T-cell (primary cell): ENCODE measurements around the gene SCTR. TPM values are rescaled to one million over a fixed set of nuclear protein-coding genes. Genes with fewer than 3 reads are reported as not detected.
A peak's percentile ranks its signal among the peaks of the same experiment; 100 is the strongest.

Experiments used
- ATAC-seq, 4 experiments: fragments of 200-7000 bp in 3 of 4; fragments of 150-1000 bp in 1 of 4; cut with Tn5 transposase; replicated peaks in 1 of 4; 1 replicate in 3 of 4; 2 replicates in 1 of 4; pipeline ENCODE4 v1.10.0; 2021; ENCODE audit warnings: moderate library complexity in 3 of 4, mild to moderate bottlenecking in 2 of 4, moderate number of reproducible peaks in 1 of 4
- CTCF ChIA-PET, 2 donors: fragments of 300-600 bp; sonication (Branson Sonifier 250); formaldehyde crosslinking; loops; one replicate each; lab custom pipeline; 2022; ENCODE audit warnings: antibody characterized with exemption in 2 of 2; lab: Charles Lee
- POLR2A ChIA-PET, 2 donors: fragments of 300-600 bp; sonication (Branson Sonifier 250); formaldehyde crosslinking; loops; one replicate each; lab custom pipeline; 2022; ENCODE audit warnings: antibody characterized with exemption in 2 of 2; lab: Charles Lee
- DNase-seq, 35 experiments: peaks; one replicate each; pipeline versions ENCODE4 v3.0.0 to v3.0.0-alpha.2; 2013 to 2023
- H3K27ac ChIP-seq: one replicate; pipeline ENCODE4 v1.5.1; 2013; ENCODE audit warnings: low read length
- H3K27me3 ChIP-seq, 2 experiments: replicated peaks in 1 of 2; 1 replicate in 1 of 2; 2 replicates in 1 of 2; pipeline versions ENCODE4 v1.6.1 to v1.7.0; 2013; ENCODE audit warnings: low read length in 1 of 2, mixed read lengths in 1 of 2; ENCODE audit not compliant: control insufficient read depth in 2 of 2, insufficient read depth in 2 of 2; ENCODE audit errors: extremely low read depth in 1 of 2
- H3K36me3 ChIP-seq, 2 donors: 1 replicate in 1 of 2; 2 replicates in 1 of 2; pipeline versions ENCODE4 v1.6.1 to v1.7.0; 2013; ENCODE audit warnings: low read length in 1 of 2; ENCODE audit not compliant: control insufficient read depth in 2 of 2, insufficient read depth in 1 of 2; ENCODE audit errors: extremely low read depth in 1 of 2
- H3K4me1 ChIP-seq, 2 experiments: 1 replicate in 1 of 2; 2 replicates in 1 of 2; pipeline versions ENCODE4 v1.6.1 to v1.7.0; 2013; ENCODE audit warnings: low read length in 2 of 2, mixed read lengths in 1 of 2; ENCODE audit not compliant: insufficient read depth in 2 of 2, control insufficient read depth in 1 of 2; ENCODE audit errors: extremely low read depth in 1 of 2
- H3K4me3 ChIP-seq, 2 donors: 1 replicate in 1 of 2; 2 replicates in 1 of 2; pipeline versions ENCODE4 v1.5.1 to v1.7.0; 2013; ENCODE audit warnings: mild to moderate bottlenecking in 2 of 2, low read length in 1 of 2, moderate library complexity in 1 of 2; ENCODE audit not compliant: control insufficient read depth in 1 of 2; ENCODE audit errors: extremely low read depth in 1 of 2
- H3K9me3 ChIP-seq: 2 replicates; pipeline ENCODE4 v1.7.0; 2013
- H3K27ac Mint-ChIP-seq, 2 donors: one replicate each; pipeline ENCODE4 v1.8.0; 2020 to 2021; ENCODE audit warnings: mild to moderate bottlenecking in 2 of 2, mixed read lengths in 2 of 2
- H3K27me3 Mint-ChIP-seq, 2 donors: one replicate each; pipeline ENCODE4 v1.8.0; 2021 to 2022; ENCODE audit warnings: mixed read lengths in 2 of 2
- H3K36me3 Mint-ChIP-seq: one replicate; pipeline ENCODE4 v1.8.0; 2021; ENCODE audit warnings: mixed read lengths
- H3K4me1 Mint-ChIP-seq, 3 donors: one replicate each; pipeline ENCODE4 v1.8.0; 2020 to 2022; ENCODE audit warnings: mixed read lengths in 3 of 3, mild to moderate bottlenecking in 1 of 3
- H3K4me3 Mint-ChIP-seq, 3 donors: one replicate each; pipeline ENCODE4 v1.8.0; 2020 to 2022; ENCODE audit warnings: mild to moderate bottlenecking in 3 of 3, mixed read lengths in 3 of 3, moderate library complexity in 3 of 3
- H3K9me3 Mint-ChIP-seq, 3 donors: one replicate each; pipeline ENCODE4 v1.8.0; 2020 to 2022; ENCODE audit warnings: mixed read lengths in 3 of 3
- WGBS: methylation state at CpG from one replicate; pipeline ENCODE4 v1.1.5; 2013; ENCODE audit warnings: missing lambda C conversion rate; ENCODE audit not compliant: insufficient coverage; 5-methylcytosine and 5-hydroxymethylcytosine counted together
- total RNA-seq, 35 experiments: library from RNA in 6 of 35; stranded (reverse) in 6 of 35; fragments of 120-200 nt in 1 of 35; gene quantifications; one replicate each; pipeline versions ENCODE4 v1.2.1 to v1.2.4 and lab custom pipeline; 2013 to 2026

SCTR gene
- total RNA-seq, 5 donors from 2014 or later (not counting 1 experiment from before 2014, with no cell fraction given), result not detected

DNA sequence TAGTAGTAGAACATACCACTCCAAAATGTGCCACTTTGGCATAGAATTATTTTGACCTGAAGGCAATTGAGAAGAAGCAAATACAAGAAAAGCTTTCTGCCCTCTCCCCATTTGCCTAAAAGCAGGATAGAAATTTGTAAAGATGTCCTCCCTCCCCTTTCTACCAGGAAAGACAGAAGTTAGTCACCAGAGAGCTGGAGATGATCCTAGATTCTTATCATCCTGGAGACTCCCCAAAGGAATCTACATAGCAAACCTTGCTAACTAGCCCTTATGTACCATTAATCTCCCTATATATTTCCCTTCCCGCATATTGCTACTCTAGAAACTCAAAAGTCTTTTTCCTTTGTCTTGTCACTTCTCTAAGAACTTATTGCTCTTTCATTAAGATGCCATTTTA is 105.2 kb downstream of the SCTR start:
- ChIA-PET CTCF (interaction anchor here in 1 of 2 donors (0.5 kb wide), 1 partner anchor 314 kb away, joined by 3 read pairs; no protein-coding TSS in a partner anchor), POLR2A (no interaction called here)
- ATAC-seq, result no peak
- no peak for DNase-seq
- Histone ChIP-seq H3K4me3 (no peak overlapping the region), H3K27me3 (peaks cover 0 to 11% of the 10 kb centered on the region in 2 experiments), H3K4me1 (no peaks in the 10 kb centered on the region), H3K9me3 (no peaks in the 10 kb centered on the region), H3K36me3 (no peaks in the 10 kb centered on the region), H3K27ac (no peak overlapping the region)
- no peak overlapping the region for H3K4me3 Mint-ChIP-seq
- H3K27me3 Mint-ChIP-seq, result peaks cover 25 to 28% of the 10 kb centered on the region in 2 donors
- 50% methylated on average over 1 of the region's 1 CpG for WGBS
- H3K36me3 Mint-ChIP-seq, result no peaks in the 10 kb centered on the region
- peaks cover 0 to 7% (median 0%) of the 10 kb centered on the region in 3 donors for H3K9me3 Mint-ChIP-seq
- no peak overlapping the region for H3K27ac Mint-ChIP-seq
- H3K4me1 Mint-ChIP-seq, result peaks cover 0 to 6% (median 2%) of the 10 kb centered on the region in 3 donors

DNA sequence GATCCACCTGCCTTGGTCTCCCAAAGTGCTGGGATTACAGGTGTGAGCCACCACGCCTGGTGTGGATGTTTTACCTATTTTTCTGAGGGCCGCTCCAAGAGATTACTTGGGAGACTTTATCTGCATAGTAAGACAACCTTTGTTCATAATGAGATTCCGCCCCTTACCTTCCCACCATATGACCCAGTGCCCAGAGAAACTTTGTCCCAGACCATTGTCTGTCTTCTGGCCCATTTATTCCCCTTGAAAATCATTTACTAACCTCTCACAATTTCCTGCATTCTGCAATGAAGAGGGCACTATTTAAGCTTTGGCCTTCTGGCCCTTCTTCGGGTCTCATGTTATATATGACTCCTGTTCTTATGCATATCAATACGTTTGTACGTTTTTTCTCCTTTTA is 106.4 kb downstream of the SCTR start:
- Mint-ChIP-seq H3K9me3 (peaks cover 0 to 7% (median 0%) of the 10 kb centered on the region in 3 donors), H3K4me1 (peaks cover 0 to 6% (median 2%) of the 10 kb centered on the region in 3 donors), H3K36me3 (no peaks in the 10 kb centered on the region), H3K27me3 (peaks cover 23 to 24% of the 10 kb centered on the region in 2 donors), H3K4me3 (no peak overlapping the region), H3K27ac (no peak overlapping the region)
- Histone ChIP-seq H3K9me3 (no peaks in the 10 kb centered on the region), H3K4me1 (peaks cover 0 to 3% of the 10 kb centered on the region in 2 experiments), H3K36me3 (no peaks in the 10 kb centered on the region), H3K27ac (no peak overlapping the region), H3K27me3 (peaks cover 0 to 10% of the 10 kb centered on the region in 2 experiments), H3K4me3 (no peak overlapping the region)
- no peak for DNase-seq
- POLR2A ChIA-PET, result no interaction called here
- CTCF ChIA-PET, result no interaction called here
- WGBS, result 77% methylated on average over 1 of the region's 6 CpGs
- no peak for ATAC-seq

DNA sequence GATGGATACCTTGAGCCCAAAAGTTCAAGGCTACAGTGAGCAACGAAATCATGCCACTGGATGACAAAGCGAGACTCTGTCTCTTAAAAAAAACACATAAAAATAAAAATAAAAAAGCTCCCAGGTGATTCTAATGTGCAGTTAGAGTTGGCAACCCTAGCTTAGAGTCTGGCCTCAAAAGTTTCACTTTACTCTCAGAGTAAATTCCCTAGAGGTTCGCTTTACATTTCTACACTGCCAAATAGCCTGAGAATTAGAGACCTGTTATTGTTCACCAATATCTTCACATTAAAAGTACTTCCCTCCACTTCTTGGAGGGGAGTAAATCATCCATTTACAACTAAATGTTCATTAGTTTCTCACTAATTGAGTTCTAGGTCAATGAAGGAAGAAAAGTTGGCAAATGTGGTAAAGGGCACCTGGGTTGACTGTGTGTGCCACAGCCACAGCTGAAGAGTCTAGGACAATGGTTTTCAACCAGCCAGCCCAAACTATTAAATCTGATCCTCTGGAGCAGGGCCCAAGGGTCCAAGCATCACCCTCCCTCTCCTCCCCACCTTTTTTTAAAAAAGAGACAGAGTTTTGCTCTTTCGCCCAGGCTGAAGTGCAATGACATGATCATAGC is 107.9 kb downstream of the SCTR start:
- POLR2A ChIA-PET, result interaction anchor here in 1 of 2 donors (0.6 kb wide), 1 partner anchor 1225 kb away, joined by 5 read pairs; no protein-coding TSS in a partner anchor
- WGBS, result 83% methylated on average over 1 of the region's 4 CpGs
- H3K36me3 ChIP-seq, result no peaks in the 10 kb centered on the region

DNA sequence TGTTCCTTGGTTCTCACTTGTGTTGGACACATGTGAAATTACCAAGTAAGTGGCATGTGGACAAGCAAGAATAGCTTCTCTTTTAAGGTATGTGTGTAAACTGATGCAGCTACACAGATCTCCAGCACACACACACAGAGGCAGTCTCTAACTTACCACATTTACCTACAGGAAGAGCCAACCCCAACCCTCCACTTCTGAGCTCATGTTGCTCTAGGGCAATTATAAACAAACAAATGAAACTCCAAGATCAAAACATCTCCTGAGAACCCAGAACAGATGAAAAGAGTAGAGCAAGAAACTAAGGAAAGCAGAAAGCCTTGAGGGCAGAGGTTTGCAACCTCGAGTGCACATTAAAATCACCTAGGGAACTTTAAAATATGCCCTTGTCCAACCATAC is 108.7 kb downstream of the SCTR start:
- no peak overlapping the region for H3K27ac ChIP-seq
- no peaks in the 10 kb centered on the region for H3K9me3 ChIP-seq
- Mint-ChIP-seq H3K4me3 (no peak overlapping the region), H3K9me3 (no peaks in the 10 kb centered on the region), H3K36me3 (no peaks in the 10 kb centered on the region), H3K4me1 (peaks cover 0 to 6% (median 2%) of the 10 kb centered on the region in 3 donors), H3K27me3 (peaks cover 19% of the 10 kb centered on the region in 2 donors), H3K27ac (peak overlapping the region in 1 of 2 donors; percentile 70)
- ChIA-PET CTCF (no interaction called here), POLR2A (no interaction called here)
- H3K27me3 ChIP-seq, result peaks cover 0 to 3% of the 10 kb centered on the region in 2 experiments
- no peak overlapping the region for H3K4me3 ChIP-seq
- DNase-seq (no peak), ATAC-seq (peak in 1 of 4 experiments; percentile 72)
- WGBS, result no CpG with 5 or more reads among the region's 1 CpG
- H3K4me1 ChIP-seq, result peaks cover 0 to 3% of the 10 kb centered on the region in 2 experiments
- H3K36me3 ChIP-seq, result no peaks in the 10 kb centered on the region

More for the DNA sequence above, 107.9 kb downstream of the SCTR start:
- Mint-ChIP-seq H3K4me1 (peaks cover 0 to 6% (median 2%) of the 10 kb centered on the region in 3 donors), H3K9me3 (no peaks in the 10 kb centered on the region), H3K36me3 (no peaks in the 10 kb centered on the region), H3K27ac (no peak overlapping the region), H3K27me3 (peaks cover 19 to 20% of the 10 kb centered on the region in 2 donors), H3K4me3 (no peak overlapping the region)
- Histone ChIP-seq H3K4me3 (no peak overlapping the region), H3K9me3 (no peaks in the 10 kb centered on the region), H3K27me3 (peaks cover 0 to 10% of the 10 kb centered on the region in 2 experiments), H3K27ac (no peak overlapping the region), H3K4me1 (peaks cover 0 to 3% of the 10 kb centered on the region in 2 experiments)
- DNase-seq (no peak), ATAC-seq (no peak)
- CTCF ChIA-PET, result interaction anchor here in 1 of 2 donors (0.6 kb wide), 1 partner anchor 35 kb away, joined by 3 read pairs; no protein-coding TSS in a partner anchor

DNA sequence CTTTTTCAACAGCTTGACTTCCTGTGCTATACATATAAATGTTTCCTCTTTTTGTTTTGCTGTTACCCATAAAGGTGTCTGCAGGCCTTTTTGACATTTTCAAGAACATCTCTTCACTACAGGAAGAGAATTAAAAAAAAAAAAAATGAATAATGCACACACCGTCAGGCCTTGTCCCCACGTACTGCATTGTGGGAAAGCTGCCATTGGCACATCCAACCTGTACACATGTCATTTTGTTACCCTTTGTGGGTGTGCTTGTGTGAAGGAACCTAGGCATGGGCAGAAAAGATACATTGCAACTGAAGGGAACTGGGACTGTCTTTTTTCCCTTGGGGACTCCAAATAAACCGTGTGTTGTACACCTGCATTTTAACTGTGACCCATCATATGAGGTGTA is 109.4 kb downstream of the SCTR start:
- H3K4me3 ChIP-seq, result no peak overlapping the region
- Mint-ChIP-seq H3K4me3 (no peak overlapping the region), H3K27ac (peak overlapping the region in 1 of 2 donors; percentile 0), H3K27me3 (peaks cover 15 to 19% of the 10 kb centered on the region in 2 donors), H3K9me3 (no peaks in the 10 kb centered on the region), H3K4me1 (peaks cover 0 to 6% (median 2%) of the 10 kb centered on the region in 3 donors), H3K36me3 (no peaks in the 10 kb centered on the region)
- 60% methylated on average over 1 of the region's 3 CpGs for WGBS
- no peak overlapping the region for H3K27ac ChIP-seq
- H3K27me3 ChIP-seq, result peaks cover 0 to 3% of the 10 kb centered on the region in 2 experiments
- no peaks in the 10 kb centered on the region for H3K9me3 ChIP-seq
- peak in 1 of 4 experiments; percentile 8 for ATAC-seq
- H3K36me3 ChIP-seq, result no peaks in the 10 kb centered on the region
- POLR2A ChIA-PET, result no interaction called here
- H3K4me1 ChIP-seq, result peaks cover 0 to 3% of the 10 kb centered on the region in 2 experiments
- CTCF ChIA-PET, result no interaction called here
- no peak for DNase-seq

DNA sequence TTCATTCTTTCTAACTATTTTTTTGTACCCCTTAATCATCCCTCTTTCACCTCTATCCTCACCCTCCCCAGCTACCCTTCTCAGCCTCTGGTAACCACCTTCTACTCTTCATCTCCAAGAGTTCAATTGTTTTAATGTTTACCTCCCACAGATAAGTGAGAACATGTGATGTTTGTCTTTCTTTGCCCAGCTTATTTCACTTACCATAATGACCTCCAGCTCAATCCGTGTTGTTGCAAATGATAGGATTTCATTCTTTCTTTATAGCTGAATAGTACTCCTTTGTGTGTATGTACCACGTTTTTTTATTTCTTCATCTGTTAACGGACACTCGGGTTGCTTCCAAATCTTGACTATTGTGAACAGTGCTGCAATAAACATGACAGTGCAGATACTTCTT is 114.8 kb downstream of the SCTR start:
- H3K36me3 Mint-ChIP-seq, result no peaks in the 10 kb centered on the region
- H3K27me3 Mint-ChIP-seq, result peaks cover 4 to 15% of the 10 kb centered on the region in 2 donors
- DNase-seq (no peak), ATAC-seq (no peak)
- Histone ChIP-seq H3K27ac (no peak overlapping the region), H3K4me3 (no peak overlapping the region), H3K4me1 (peaks cover 0 to 3% of the 10 kb centered on the region in 2 experiments), H3K36me3 (no peaks in the 10 kb centered on the region), H3K9me3 (no peaks in the 10 kb centered on the region), H3K27me3 (peaks cover 0 to 8% of the 10 kb centered on the region in 2 experiments)
- CTCF ChIA-PET, result interaction anchor here in 1 of 2 donors (0.7 kb wide), 1 partner anchor 67 kb away, joined by 3 read pairs; no protein-coding TSS in a partner anchor
- no peaks in the 10 kb centered on the region for H3K9me3 Mint-ChIP-seq
- no peaks in the 10 kb centered on the region for H3K4me1 Mint-ChIP-seq
- H3K4me3 Mint-ChIP-seq, result no peak overlapping the region
- H3K27ac Mint-ChIP-seq, result no peak overlapping the region
- POLR2A ChIA-PET, result no interaction called here
- no CpG with 5 or more reads among the region's 4 CpGs for WGBS
